Thyroid gland (tissue), 4 donors: ENCODE data around the gene TUNAR.

Experiments
- POLR2A ChIP-seq, 2 donors: fragments of 450-650 bp; IDR thresholded peaks; one replicate each; pipeline ENCODE4 v1.6.1; 2017; ENCODE audit warnings: antibody characterized with exemption in 2 of 2, mild to moderate bottlenecking in 2 of 2, moderate library complexity in 1 of 2
- TF ChIP-seq, protein P1 (sequence below), 6 experiments: fragments of 200-600 bp in 3 of 6; fragments of 450-650 bp in 3 of 6; sonication (generic) in 3 of 6; IDR thresholded peaks; one replicate each; pipeline ENCODE4 v1.5.1; 2016 to 2019; ENCODE audit warnings: antibody characterized with exemption in 6 of 6, mild to moderate bottlenecking in 2 of 6, inconsistent platforms in 1 of 6, moderate library complexity in 1 of 6

- TF ChIP-seq, protein P1, sequence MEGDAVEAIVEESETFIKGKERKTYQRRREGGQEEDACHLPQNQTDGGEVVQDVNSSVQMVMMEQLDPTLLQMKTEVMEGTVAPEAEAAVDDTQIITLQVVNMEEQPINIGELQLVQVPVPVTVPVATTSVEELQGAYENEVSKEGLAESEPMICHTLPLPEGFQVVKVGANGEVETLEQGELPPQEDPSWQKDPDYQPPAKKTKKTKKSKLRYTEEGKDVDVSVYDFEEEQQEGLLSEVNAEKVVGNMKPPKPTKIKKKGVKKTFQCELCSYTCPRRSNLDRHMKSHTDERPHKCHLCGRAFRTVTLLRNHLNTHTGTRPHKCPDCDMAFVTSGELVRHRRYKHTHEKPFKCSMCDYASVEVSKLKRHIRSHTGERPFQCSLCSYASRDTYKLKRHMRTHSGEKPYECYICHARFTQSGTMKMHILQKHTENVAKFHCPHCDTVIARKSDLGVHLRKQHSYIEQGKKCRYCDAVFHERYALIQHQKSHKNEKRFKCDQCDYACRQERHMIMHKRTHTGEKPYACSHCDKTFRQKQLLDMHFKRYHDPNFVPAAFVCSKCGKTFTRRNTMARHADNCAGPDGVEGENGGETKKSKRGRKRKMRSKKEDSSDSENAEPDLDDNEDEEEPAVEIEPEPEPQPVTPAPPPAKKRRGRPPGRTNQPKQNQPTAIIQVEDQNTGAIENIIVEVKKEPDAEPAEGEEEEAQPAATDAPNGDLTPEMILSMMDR (IDR thresholded peaks at IDR 0.05): no peak
- TF ChIP-seq POLR2A (IDR thresholded peaks at IDR 0.05): no peak
Measured at GRCh38 chr14:95928751-95929150, 52.1 kb downstream of the TUNAR start.
